AG09319 (cell line): ENCODE measurements around the gene CUX1.

ENCODE experiments used
- DNase-seq: peaks from one replicate; pipeline ENCODE4 v3.0.0-alpha.2; 2010; ENCODE audit warnings: low read depth; ENCODE audit errors: extremely low read depth
- TF ChIP-seq, protein P1 (sequence below): IDR thresholded peaks from 2 replicates; pipeline ENCODE4 v1.5.1; 2011; ENCODE audit warnings: low read depth, mild to moderate bottlenecking, inconsistent platforms, low read length, moderate library complexity

Gene CUX1

DNA sequence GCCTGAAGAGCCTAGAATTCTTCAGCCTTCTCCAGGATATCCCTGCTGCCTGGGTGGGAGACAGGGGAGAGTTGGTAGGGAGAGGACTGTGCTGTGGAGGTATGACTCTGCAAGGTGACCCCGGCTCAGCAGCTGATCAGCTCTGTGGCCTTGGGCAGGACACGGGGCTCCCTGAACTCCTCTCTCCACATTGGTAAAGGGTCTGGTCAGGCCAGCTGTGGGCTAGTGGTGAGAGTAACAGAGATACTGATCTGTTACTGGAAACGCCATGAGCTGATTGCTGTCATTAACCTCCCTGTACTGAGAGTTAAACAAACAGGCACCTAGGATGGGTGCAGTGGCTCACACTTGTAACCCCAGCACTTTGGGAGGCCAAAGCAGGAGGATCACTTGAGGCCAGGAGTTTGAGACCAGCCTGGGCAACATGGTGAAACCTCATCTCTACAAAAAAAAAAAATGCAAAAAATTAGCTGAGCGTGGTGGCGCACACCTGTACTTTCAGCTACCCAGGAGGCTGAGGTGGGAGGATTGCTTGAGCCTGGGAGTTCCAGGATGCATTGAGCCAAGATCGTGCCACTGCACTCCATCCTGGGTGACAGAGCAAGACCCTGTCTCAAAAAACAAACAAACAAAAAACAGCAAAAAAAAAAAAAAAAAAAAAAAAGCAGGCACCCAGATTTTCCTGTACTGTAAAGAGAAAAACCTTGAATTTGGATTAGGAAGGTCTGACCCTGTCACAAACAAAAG lies 151.5 kb downstream of the CUX1 start:
- TF ChIP-seq, protein P1, sequence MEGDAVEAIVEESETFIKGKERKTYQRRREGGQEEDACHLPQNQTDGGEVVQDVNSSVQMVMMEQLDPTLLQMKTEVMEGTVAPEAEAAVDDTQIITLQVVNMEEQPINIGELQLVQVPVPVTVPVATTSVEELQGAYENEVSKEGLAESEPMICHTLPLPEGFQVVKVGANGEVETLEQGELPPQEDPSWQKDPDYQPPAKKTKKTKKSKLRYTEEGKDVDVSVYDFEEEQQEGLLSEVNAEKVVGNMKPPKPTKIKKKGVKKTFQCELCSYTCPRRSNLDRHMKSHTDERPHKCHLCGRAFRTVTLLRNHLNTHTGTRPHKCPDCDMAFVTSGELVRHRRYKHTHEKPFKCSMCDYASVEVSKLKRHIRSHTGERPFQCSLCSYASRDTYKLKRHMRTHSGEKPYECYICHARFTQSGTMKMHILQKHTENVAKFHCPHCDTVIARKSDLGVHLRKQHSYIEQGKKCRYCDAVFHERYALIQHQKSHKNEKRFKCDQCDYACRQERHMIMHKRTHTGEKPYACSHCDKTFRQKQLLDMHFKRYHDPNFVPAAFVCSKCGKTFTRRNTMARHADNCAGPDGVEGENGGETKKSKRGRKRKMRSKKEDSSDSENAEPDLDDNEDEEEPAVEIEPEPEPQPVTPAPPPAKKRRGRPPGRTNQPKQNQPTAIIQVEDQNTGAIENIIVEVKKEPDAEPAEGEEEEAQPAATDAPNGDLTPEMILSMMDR, result no peak
- DNase-seq, result no peak

DNA sequence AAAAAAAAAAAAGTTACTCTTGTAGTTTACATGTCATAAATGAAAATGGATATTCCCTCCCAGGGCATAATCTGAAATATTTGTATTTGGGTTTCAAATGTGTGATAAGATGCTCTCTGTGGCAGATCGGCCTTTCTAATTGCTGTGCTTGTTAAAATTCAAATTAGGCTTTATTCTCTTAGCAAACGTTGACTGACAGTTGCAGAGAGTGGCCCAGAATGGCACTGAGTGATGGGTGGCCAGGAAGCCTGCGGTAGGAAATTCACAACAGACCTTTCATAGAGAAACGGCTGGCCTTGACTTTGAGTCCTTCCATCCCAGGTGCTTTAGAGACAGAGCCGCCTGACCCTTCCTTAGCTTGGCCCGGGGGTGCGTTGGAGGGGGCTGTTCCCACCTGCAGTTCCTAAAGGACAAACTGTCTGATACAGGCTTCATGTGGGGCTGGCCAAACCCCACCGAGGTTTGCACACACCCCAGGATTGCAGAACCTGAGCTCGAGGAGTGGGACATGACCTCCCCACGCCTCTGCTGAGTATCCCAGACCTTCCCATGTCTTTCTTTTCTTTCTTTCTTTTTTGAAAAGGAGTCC lies 152.7 kb downstream of the CUX1 start:
- TF ChIP-seq, protein P1, result no peak
- DNase-seq, result no peak

DNA sequence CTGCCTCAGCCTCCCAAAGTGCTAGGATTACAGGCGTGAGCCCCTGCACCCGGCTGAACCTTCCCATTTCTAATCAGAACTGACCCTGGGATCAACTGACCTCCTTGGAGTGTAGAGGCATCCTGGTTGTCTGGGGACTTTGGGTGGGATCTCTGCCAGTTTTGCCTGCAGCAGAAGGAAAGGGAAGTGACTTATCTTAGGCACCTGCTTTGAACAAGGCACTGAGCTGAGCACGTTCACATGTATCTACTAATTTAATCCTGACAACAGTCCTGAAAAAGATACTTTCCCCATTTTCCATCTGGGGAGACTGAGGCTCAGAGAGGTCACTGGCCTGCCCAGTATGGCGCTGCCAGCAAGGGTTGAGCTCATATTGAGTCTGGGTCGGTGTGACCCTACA lies 153.4 kb downstream of the CUX1 start:
- no peak for DNase-seq
- TF ChIP-seq, protein P1, result no peak

DNA sequence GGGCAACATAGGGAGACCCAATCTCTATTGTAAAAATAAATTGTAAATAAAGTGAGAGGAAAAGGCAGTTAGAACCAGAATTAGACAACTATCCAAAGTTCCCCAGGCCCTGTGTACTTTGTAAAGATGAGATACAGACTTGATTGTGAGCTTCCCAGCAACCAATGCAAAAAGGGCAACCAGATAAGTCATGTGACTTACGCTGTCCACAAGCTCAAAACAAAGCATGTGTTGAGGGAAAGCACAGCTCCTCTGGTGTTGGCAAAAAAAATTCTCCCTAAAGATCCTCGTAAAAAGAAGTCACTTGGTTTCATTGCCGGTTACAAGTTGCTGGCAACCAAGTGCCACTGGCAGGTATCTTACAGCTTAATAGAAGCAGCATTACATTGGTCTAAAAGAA lies 154.0 kb downstream of the CUX1 start:
- DNase-seq, result no peak
- TF ChIP-seq, protein P1, result no peak

DNA sequence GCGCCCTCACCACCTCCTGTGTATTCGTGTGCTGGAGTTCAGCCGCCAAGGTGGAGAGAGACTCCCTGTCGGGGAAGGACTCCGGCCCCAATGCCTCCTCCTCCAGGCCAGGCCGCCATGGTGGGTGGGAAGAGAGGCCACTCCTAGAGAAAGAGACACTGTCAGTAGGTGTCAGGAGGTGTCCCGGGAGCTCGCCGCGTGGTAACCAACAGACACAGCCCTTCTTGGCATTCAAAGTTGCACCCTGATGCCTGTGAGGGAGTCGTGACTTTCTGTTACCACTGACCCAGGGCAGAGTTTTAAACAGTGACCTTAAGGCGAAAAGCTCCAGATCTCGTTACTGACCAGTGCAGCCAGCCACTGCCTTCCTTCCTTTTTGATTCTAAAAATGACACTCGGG lies 155.2 kb downstream of the CUX1 start:
- TF ChIP-seq, protein P1, result no peak

DNA sequence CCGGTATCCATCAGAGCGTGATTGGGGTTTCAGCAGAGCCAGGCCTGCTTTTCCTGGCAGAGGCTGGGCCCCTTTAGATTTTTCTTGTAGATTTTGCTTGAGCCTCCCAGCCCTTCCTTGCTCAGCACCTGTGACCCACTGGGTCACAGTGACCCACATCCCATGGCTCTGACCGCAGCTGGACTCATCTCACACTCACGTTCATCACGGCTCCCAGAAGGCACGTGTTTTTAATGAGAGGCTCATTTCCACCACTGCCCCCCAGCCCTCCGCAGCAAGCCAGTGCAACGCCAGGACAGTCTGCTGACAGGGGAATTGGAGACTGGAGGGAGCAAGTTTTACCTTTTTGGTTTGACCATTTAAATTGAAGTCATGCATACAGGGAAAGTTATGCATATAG lies 155.7 kb downstream of the CUX1 start:
- TF ChIP-seq, protein P1, result no peak
- DNase-seq, result no peak

More for the DNA sequence above, 155.2 kb downstream of the CUX1 start:
- no peak for DNase-seq

DNA sequence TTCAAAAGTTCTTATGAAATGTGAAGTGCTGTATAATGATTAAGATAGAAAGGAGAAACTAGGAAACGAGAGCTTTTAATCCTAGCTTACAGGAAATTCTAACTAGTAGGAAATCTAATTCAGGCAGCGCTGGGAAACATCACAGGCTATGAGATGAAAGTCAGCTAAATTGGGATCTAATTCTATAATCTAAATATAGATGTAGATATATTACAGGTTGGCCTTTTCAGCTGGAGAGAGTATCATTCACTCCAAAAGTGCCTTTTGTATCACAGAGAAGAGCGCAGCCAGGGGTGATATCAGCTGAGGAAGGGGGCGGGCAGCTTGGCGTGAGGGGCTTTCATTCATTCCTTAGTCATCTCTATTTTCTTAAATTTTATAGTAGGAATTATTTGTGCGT lies 157.0 kb downstream of the CUX1 start:
- no peak for DNase-seq
- TF ChIP-seq, protein P1, result no peak
